HG03064 (cell line): ENCODE data around the gene CACNA1H.
"Not testable (repeated sequence)": the region's sequence is repeated elsewhere in the genome, so short reads cannot be mapped to it uniquely, and the experiment has no call there.

ENCODE experiments used
- ATAC-seq: cut with Tn5 transposase; IDR thresholded peaks from one replicate; pipeline ENCODE4 v1.9.1; 2021; ENCODE audit warnings: low read depth; ENCODE audit not compliant: unreplicated experiment

The CACNA1H gene

DNA sequence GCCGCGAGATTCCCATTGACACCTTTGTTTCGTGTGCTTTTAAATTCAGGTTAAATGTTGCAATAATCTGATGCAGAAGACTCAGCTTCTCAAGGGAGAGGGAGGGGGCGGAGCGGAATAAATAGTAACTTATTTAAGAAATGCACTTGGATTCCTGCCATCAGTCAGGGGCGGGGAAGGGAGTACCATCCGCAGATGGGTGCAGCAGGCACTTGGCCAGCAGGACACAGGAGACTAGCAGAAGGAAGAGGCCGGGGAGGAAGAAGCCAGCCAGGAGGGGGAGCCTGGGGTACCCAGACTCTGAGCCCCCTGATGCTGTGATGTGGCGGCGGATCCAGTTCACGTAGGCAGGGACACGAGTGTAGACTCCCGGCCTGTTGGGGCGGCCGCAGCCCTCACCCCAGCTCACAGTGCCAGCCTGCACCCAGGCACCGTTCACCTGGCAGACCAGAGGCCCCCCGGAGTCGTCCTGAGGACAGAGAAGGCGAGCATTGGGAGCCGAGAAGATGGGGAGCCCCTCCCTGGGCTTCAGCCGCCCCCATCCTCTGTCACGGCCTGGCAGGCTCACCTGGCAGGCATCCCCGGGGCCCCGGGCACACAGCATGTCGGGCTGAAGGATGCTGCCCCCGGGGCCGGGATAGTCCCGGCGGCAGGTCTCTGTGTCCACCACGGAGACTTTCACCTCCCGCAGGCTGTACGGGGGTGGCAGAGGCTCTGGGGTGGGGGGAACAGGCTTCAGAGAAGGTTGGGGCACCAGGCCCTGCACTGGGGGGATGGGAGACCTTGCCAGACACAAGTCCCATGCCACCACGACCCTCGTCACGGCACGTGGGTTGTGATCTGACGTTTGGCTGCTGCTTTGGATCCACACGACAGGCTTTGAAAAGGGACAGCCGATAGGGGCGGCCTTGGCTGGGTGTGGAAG lies 69.0 kb downstream of the CACNA1H start:
- no peak for ATAC-seq

DNA sequence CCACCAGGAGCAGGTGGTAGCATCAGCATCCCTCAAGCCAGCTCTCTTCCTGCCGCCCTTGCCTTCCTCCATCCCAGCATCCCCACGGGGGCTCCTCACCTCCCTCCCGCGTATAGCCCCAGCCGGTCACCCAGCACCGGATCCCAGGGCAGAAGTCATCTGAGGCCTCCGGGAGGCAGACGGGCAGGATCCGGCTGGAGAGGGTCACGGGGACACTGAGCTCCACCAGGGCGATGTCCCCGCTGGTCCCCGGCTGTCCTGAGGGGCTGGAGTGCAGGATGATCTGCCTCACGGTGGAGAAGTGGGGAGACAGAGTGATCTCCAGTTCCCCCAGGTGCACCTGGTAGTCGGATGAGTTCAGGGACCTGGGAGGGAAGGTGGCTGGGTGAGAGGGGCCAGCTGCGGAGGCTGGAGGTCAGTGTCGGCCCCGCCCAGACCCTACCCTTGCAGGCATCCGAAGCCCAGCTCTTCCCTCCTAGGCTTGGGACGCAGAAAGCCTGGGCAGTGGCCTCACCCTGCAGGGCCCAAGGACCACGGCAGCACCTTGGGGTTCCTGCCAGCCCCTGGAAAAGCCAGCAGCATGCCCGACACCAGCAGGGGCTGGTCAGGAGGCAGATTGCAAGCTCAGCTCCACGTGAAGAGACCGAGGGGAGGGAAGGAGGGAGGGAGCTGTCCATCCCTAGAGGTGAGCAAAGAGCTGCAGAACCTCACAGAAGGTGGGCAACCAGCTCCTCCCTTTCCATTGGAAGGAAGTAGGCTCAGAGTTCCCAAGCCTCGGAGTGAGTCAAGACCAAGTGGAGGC lies 69.8 kb downstream of the CACNA1H start:
- ATAC-seq = no peak

DNA sequence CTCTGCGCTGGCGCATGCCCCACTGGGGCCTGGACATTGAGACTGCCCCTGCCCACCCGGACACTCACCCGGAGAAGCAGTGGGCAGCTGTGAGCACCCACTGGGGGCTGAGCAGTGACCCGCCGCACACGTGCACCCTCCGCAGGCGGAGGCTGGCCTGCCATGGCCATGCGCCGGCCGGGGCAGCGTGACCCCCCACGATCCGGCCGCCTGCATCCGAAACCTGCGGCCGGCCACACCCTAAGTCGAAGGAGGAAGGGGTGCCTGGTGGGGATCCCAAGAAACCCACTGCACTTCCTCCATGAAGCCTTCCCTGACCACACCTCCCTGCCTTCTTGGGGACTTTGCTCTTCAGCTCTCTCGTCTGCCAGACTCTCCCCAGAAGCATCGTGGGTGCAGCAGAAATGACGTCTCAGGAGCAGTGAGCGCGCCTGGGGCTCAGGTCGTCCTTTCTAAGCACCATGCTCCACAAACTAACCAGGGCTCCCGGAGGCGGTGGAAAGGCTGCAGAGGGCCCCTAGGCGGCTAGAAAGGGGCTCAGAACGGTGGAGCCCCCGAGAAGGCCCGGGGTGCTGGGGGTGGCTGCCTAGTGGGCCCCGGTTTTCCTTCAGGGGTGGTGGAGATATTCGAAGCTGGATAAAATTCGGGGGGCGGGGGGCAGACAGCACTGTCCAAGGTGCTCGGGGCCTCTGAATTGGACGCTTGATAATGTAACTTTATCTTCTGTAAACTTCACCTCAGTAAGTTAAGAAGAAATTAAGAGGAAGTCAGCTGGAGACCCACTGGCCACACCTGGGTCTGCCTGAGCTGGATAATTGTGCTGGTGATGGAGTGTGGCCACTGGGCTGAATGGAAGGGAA lies 70.7 kb downstream of the CACNA1H start:
- ATAC-seq = no peak

DNA sequence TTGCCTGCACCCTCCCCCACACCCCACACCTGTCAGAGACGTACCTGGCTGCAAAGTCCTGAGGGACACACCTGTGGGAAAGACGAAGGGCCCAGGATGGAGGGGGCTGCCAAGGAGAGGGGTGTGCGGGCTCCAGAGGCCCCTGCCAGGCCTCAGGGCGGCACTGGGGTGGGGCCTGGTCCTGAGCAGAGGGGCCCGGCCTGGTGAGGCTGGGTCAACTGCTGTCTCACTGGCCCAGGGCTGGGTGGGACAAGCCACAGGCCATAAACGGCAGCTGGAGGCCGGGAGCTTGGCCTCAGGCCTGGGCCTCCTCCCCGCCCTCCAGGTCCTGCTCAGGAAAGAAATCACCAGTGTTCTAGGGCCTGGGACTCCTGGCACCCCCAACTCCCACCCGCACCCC lies 71.7 kb downstream of the CACNA1H start:
- no peak for ATAC-seq

DNA sequence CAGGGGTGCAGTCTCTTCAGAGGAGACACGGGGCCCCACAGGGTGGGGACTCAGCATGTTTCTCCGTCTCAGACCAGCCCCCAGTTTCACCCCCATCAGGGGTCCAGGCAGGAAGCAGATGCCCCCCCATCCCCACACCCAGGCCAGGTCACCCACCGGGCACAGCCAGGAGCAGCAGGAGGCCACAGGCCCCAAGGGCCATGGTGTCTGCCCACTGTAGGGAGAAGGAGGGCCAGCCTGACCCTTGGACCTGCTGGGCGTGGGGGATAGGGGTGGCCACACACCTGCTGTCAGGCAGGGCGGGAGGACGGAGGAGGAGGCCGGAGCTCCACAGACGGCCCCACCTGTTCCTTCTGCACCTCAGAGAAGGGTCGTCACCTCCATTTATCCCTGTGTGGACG lies 72.1 kb downstream of the CACNA1H start, which contains the start of gene TPSG1:
TSS of gene TPSG1 (minus strand) at position 218 of the 401 bp plus-strand sequence. CDS start at position 202, 16 bp downstream.
- ATAC-seq = no peak

DNA sequence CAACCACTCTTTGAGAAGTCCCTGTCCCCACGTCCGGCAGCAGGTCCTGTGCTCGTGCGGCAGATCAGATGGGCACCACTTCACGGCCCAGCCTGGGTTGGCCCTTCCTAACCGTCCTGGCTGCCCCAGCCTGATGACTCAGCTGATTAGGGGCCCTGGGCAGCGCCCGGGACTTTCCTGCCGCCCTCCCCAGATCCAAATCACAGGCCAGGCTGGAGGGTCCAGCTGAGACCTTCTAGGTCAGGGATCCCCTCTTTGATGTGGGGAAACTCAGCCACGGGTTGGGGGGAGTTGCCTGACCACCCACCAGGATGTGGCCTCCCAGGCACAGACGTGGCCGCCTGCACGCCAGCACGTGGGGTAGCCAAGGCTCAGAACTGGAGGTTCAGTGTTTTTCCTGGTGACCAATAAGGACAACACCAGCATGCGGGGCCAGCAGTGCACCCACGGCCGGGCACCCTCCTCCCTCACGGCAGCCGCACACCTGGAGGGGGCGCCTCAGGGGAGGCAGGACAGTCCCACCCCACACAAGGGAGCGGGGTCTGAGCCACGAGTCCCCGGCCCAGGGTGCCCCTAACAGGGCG lies 72.9 kb downstream of the CACNA1H start:
- ATAC-seq = not testable (repeated sequence)

DNA sequence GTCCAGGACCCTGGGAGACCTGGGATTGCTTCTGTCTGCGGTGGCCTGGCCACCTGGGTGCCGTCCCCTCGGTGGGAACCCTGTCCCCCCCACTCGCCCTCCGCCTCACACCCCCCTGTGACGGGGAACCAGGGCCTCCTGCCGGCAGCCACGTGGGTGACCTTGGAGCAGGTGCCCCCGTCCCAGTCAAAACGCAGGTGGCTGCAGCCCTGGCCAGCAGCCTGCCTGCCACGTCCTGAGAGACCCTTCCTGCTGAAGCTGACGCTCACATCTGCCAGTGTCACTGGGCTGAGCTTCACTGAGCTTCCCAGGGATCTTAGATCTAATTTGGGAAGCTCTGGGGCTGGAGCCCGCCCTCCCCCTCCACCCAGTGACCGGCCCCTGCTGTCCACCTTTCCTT lies 73.8 kb downstream of the CACNA1H start:
- ATAC-seq = not testable (repeated sequence)

DNA sequence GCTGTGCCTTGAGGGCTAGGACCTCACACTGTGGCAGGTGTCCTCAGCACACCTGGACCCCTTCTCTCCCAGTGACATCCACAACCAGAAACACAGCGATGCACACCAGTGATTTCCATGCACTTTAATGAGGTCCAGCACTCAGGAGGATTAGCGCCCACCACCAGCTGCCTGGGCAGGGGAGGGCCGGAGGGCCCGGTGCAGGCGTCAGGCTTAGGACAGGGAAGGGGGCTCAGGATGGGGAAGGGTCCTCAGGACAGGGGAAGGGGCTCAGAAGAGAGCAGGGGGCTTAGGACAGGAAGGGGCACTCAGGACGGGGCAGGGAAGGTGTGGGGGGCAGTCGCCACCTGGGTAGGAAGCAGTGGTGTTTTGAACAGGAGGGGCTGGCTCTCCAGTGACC lies 75.3 kb downstream of the CACNA1H start:
- ATAC-seq = not testable (repeated sequence)

DNA sequence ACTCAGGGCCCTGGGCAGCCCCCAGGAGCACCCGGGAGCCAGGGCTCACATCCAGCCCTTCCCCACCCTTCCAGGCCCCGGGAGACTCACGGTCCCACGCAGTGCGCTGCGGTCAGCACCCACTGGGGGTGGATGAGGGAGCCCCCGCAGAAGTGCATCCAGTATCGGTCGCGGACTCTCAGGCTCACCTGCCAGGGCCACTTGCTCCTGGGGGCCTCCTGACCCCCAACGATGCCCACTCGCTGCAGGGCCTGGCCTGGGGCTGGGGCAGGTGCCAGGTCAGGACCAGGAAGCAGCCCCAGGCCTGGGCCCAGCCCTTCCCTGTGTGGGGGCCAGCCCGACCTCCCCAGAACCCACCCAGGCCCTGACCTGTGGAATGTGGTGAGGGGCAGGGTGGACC lies 76.6 kb downstream of the CACNA1H start:
- not testable (repeated sequence) for ATAC-seq

DNA sequence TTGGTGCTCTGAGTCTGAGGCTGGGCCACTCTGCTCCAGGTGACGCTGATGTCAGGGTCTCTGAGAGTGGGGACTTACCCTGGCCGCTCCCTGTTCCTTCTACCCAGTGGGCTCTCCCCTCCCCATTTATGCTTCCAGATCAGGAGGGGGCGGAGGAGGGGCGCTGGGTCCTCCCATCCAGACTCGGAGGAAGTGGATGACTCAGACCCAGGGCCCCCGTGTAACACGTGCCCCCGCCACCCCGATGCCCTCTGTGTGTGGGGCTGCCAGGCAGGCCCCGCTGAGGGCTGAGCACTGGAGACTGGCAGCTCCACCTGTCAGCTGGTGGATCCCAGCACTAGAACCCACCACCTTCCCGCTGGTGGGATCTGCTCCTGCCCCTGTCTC lies 77.2 kb downstream of the CACNA1H start, which contains the start of gene TPSB2:
TSS of gene TPSB2 (minus strand) at position 101 of the 387 bp plus-strand sequence. CDS start 233 bp downstream, outside the sequence.
- ATAC-seq = not testable (repeated sequence)

DNA sequence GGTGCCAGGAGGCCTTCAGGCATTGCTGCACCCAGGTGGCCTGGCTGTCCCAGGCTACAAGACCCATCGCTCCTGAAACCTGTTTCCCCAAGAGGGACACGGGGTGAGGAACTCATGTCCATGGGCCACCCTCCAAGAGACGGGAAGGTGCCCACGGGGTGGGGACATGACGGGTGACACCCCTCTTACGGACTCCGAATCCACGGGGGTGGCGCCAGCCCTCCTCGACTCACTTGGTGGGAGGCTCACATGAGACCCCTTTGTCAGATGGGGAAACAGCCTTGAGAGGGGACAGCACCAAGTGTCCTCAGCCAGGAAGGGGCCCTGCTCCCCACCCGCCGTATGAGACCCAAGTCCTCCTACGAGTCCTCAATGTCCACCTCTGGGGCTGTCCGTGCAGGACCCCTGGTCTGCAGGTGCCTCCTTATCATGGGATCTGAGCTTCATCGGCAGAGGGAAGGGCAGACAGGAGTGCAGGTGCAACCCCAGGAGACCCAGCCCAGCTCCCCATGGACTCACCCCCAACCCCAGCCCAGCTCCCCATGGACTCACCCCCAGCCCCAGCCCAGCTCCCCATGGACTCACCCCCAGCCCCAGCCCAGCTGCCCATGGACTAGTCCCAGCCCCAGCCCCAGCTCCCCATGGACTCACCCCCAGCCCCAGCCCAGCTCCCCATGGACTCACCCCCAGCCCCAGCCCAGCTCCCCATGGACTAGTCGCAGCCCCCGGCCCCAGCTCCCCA lies 77.7 kb downstream of the CACNA1H start:
- not testable (repeated sequence) for ATAC-seq

DNA sequence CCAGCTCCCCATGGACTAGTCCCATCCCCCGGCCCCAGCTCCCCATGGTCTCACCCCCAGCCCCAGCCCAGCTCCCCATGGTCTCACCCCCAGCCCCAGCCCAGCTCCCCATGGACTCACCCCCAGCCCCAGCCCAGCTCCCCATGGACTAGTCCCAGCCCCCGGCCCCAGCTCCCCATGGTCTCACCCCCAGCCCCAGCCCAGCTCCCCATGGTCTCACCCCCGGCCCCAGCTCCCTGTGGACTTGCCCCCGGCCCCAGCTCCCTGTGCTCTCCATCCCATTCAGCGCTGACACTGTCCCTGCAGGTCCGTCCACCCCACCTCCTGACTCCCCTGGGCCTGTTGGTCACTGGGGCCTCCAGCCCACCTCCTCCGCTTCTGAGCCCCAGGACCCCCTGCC lies 78.4 kb downstream of the CACNA1H start:
- not testable (repeated sequence) for ATAC-seq

DNA sequence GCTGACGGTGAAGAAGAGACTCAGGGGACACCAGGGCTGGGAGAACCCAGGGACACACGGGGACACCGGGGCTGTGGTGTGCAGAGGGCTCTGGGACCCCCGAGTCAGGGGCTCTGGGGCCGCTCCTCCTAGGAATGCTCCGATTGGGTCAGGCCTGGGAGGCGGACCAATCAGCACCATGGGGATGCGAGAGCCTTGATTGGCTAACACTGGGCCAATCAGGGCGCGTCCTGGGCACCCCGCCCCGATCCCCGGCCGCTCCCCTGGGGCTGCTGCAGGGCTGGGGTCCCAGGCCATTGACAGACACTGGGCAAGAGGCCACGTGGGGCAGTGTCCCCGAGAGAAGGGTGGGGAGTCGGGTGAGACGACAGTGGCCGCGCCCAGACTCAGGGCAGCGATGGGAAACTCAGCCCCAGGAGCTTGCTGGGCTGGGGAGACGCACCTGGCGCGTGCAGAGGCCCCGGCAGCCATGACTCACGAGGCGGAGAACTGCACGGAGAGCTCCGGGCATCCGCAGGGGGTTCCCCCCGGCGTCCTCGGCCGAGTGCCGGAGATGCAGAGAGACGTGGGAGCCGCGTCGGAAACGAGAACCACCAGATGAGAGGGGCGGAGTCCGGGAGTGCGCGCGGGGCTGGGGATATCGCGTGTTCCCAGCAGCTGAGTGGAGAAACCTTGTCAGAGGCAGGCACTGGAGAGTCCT lies 79.3 kb downstream of the CACNA1H start:
- not testable (repeated sequence) for ATAC-seq

DNA sequence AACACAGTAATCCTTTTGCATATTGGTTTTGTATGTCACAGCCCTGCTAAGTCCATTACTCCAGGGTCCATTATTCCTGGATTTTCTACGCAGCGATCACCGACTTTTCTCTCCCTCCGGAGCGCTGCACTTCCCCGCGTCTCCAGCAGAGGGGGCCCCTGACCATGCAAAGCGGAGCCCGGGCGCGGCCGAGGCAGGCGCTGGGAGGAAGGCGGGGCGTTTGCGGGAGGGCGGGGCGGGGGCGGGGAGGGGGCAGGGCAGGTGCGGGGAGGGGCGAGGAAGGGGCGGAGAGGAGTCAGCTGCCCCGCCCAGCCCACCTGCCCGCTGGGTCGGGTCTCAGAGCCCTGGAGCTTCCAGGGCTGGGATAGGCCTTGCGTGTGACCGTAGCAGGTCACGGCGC lies 83.8 kb downstream of the CACNA1H start:
- not testable (repeated sequence) for ATAC-seq

DNA sequence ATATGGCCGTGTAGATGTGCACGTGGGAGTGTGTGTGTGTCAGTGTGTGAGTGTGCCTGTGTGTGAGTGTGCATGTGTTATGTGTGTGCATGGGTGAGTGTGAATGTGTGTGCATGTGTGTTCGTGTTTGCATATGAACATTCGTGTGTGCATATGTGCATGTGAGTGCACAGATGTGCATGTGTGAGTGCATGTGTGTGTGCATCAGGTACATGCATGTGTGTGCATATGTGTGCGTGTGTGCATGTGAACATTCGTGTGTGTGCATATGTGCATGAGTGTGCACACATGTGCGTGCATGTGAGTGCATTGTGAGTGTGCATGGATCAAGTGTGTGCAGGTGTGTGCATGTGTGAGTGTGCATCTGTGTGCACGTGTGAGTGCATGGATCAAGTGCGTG lies 85.1 kb downstream of the CACNA1H start:
- no peak for ATAC-seq

DNA sequence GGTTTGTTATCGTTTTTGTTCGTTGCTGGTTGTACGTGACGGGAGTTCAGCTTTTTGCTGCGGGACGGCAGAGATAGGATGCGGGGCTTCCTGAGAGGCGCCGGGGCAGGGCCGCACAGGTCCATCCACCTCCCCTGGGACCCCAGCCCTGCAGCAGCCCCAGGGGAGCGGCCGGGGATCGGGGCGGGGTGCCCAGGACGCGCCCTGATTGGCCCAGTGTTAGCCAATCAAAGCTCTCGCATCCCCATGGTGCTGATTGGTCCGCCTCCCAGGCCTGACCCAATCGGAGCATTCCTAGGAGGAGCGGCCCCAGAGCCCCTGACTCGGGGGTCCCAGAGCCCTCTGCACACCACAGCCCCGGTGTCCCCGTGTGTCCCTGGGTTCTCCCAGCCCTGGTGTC lies 86.0 kb downstream of the CACNA1H start:
- not testable (repeated sequence) for ATAC-seq

DNA sequence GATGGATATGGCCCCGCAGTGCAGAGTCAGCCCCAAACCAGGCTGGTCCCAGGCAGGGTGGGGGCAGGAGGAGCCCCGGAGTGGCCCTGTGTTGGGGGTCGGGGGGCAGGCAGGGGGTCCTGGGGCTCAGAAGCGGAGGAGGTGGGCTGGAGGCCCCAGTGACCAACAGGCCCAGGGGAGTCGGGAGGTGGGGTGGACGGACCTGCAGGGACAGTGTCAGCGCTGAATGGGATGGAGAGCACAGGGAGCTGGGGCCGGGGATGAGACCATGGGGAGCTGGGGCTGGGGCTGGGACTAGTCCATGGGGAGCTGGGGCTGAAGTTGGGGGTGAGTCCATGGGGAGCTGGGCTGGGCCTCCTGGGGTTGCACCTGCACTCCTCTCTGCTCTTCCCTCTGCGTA lies 86.7 kb downstream of the CACNA1H start:
- not testable (repeated sequence) for ATAC-seq

DNA sequence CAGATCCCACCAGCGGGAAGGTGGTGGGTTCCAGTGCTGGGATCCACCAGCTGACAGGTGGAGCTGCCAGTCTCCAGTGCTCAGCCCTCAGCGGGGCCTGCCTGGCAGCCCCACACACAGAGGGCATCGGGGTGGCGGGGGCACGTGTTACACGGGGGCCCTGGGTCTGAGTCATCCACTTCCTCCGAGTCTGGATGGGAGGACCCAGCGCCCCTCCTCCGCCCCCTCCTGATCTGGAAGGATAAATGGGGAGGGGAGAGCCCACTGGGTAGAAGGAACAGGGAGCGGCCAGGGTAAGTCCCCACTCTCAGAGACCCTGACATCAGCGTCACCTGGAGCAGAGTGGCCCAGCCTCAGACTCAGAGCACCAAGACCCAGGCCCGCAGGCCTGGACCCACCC lies 87.5 kb downstream of the CACNA1H start, which contains the start of gene TPSAB1:
TSS of gene TPSAB1 (plus strand) at position 270 of the 400 bp plus-strand sequence. CDS start 234 bp downstream, outside the sequence.
- ATAC-seq = not testable (repeated sequence)
